ENCODE measurements around the gene ADRB1. TPM values are rescaled to one million over a fixed set of nuclear protein-coding genes. Genes with fewer than 3 reads are reported as not detected.

The ADRB1 gene
- total and polyA plus RNA-seq, 2 of the 13 experiments (the other 11 are each of a cell fraction or from before 2014, with no cell fraction given), result 0.07 TPM; not detected in 1

- TF ChIP-seq ZBTB34 (CRISPR knock-in tag; IDR thresholded peaks at IDR 0.05) (no peak), ZNF841 (CRISPR knock-in tag; IDR thresholded peaks at IDR 0.05; ENCODE audit: borderline replicate concordance) (no peak), U2AF2 (IDR thresholded peaks at IDR 0.05; ENCODE audit: low read depth, low read length) (no peak), ZNF280B (CRISPR knock-in tag; IDR thresholded peaks at IDR 0.05; ENCODE audit: borderline replicate concordance) (no peak), RBAK (CRISPR knock-in tag; IDR thresholded peaks at IDR 0.05) (no peak), MTF2 (CRISPR knock-in tag; IDR thresholded peaks at IDR 0.05; ENCODE audit: borderline replicate concordance) (no peak), ZBTB39 (CRISPR knock-in tag; IDR thresholded peaks at IDR 0.05) (no peak)
- TF ChIP-seq, protein P1, sequence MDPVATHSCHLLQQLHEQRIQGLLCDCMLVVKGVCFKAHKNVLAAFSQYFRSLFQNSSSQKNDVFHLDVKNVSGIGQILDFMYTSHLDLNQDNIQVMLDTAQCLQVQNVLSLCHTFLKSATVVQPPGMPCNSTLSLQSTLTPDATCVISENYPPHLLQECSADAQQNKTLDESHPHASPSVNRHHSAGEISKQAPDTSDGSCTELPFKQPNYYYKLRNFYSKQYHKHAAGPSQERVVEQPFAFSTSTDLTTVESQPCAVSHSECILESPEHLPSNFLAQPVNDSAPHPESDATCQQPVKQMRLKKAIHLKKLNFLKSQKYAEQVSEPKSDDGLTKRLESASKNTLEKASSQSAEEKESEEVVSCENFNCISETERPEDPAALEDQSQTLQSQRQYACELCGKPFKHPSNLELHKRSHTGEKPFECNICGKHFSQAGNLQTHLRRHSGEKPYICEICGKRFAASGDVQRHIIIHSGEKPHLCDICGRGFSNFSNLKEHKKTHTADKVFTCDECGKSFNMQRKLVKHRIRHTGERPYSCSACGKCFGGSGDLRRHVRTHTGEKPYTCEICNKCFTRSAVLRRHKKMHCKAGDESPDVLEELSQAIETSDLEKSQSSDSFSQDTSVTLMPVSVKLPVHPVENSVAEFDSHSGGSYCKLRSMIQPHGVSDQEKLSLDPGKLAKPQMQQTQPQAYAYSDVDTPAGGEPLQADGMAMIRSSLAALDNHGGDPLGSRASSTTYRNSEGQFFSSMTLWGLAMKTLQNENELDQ (CRISPR knock-in tag; IDR thresholded peaks at IDR 0.05; ENCODE audit: borderline replicate concordance), result no peak
- TF ChIP-seq, protein P2, sequence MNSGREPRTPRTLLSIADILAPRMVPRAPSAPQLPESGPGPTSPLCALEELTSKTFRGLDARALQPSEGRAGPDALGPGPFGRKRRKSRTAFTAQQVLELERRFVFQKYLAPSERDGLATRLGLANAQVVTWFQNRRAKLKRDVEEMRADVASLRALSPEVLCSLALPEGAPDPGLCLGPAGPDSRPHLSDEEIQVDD (CRISPR knock-in tag; IDR thresholded peaks at IDR 0.05; ENCODE audit: borderline replicate concordance), result no peak
Observed at GRCh38 chr10:114084215-114084614, 40.5 kb downstream of the ADRB1 start (continued).

Measured in HepG2 (cell line).